Measurements from ENCODE around the gene ZNF44. TPM values are rescaled to one million over a fixed set of nuclear protein-coding genes. Genes with fewer than 3 reads are reported as not detected.

The ZNF44 gene
- total and polyA plus RNA-seq, 2 experiments from 2014 or later = 5.5 to 6.4 TPM

- Histone ChIP-seq H3K4me3 (no peak overlapping the region), H4K20me1 (ENCODE audit: insufficient read depth) (no peaks in the 10 kb centered on the region), H3K79me2 (ENCODE audit: insufficient read depth) (no peaks in the 10 kb centered on the region), H2AFZ (no peak overlapping the region), H3K9ac (no peak overlapping the region), H3K27me3 (replicated peaks; ENCODE audit: insufficient read depth) (no peaks in the 10 kb centered on the region), H3K27ac (no peak overlapping the region), H3F3A (ENCODE audit: insufficient read depth) (peaks cover 14% of the 10 kb centered on the region; the same call in 1 of the 2 replicates), H3K9me2 (ENCODE audit: insufficient read depth) (no peaks in the 10 kb centered on the region), H3K4me2 (ENCODE audit: unreplicated experiment) (no peak overlapping the region), H3K4me1 (ENCODE audit: insufficient read depth) (no peaks in the 10 kb centered on the region), H3K9me3 (ENCODE audit: low read depth) (peaks cover 10% of the 10 kb centered on the region), H3K36me3 (ENCODE audit: low read depth) (peaks cover 67% of the 10 kb centered on the region)
- TF ChIP-seq EZH2 (IDR thresholded peaks at IDR 0.05; ENCODE audit: insufficient read depth, poor library complexity, severe bottlenecking) = no peak
- no peak for TF ChIP-seq EZH2phosphoT487 (IDR thresholded peaks at IDR 0.05; ENCODE audit: insufficient read depth, low read depth)
- 65 to 80% methylated on average over 2 of the region's 2 CpGs for WGBS, 2 experiments (ENCODE audit: low coverage in 1 of 2, low lambda C conversion rate in 2 of 2, missing lambda C conversion rate in 2 of 2)
- in situ Hi-C loops (cut with MboI) = no loop called here
- no peak for DNase-seq
Observed at GRCh38 chr19:12244370-12244769, 50.3 kb downstream of the ZNF44 start.

- TF ChIP-seq EZH2phosphoT487 (IDR thresholded peaks at IDR 0.05; ENCODE audit: insufficient read depth, low read depth) (no peak), EZH2 (IDR thresholded peaks at IDR 0.05; ENCODE audit: insufficient read depth, poor library complexity, severe bottlenecking) (no peak)
- Histone ChIP-seq H3K4me3 (no peak overlapping the region), H4K20me1 (ENCODE audit: insufficient read depth) (no peaks in the 10 kb centered on the region), H3K36me3 (ENCODE audit: low read depth) (peaks cover 17% of the 10 kb centered on the region; the same call in 1 of the 2 replicates), H3K4me1 (ENCODE audit: insufficient read depth) (no peaks in the 10 kb centered on the region), H3K9ac (no peak overlapping the region), H3K9me3 (ENCODE audit: low read depth) (no peaks in the 10 kb centered on the region), H3K27me3 (replicated peaks; ENCODE audit: insufficient read depth) (no peaks in the 10 kb centered on the region), H2AFZ (no peak overlapping the region), H3K27ac (no peak overlapping the region), H3F3A (ENCODE audit: insufficient read depth) (no peaks in the 10 kb centered on the region), H3K9me2 (ENCODE audit: insufficient read depth) (no peaks in the 10 kb centered on the region), H3K4me2 (ENCODE audit: unreplicated experiment) (no peak overlapping the region), H3K79me2 (ENCODE audit: insufficient read depth) (no peaks in the 10 kb centered on the region)
- in situ Hi-C loops (cut with MboI) = no loop called here
- 91 to 92% methylated on average over 26 to 35 of the region's 37 CpGs for whole genome bisulfite sequencing, 2 experiments (ENCODE audit: low coverage in 1 of 2, low lambda C conversion rate in 2 of 2, missing lambda C conversion rate in 2 of 2)
- no peak for DNase-seq
Observed at GRCh38 chr19:12237143-12237839, 57.4 kb downstream of the ZNF44 start.

- no peak overlapping the region for H3K4me3 ChIP-seq
- H3K27me3 ChIP-seq (replicated peaks; ENCODE audit: insufficient read depth) = no peaks in the 10 kb centered on the region
- in situ Hi-C loops (cut with MboI) = no loop called here
- H2AFZ ChIP-seq = no peak overlapping the region
- H3K27ac ChIP-seq = no peak overlapping the region
- H4K20me1 ChIP-seq (ENCODE audit: insufficient read depth) = no peaks in the 10 kb centered on the region
- TF ChIP-seq EZH2phosphoT487 (IDR thresholded peaks at IDR 0.05; ENCODE audit: insufficient read depth, low read depth) = no peak
- no peak for TF ChIP-seq EZH2 (IDR thresholded peaks at IDR 0.05; ENCODE audit: insufficient read depth, poor library complexity, severe bottlenecking)
- no peaks in the 10 kb centered on the region for H3K9me3 ChIP-seq (ENCODE audit: low read depth)
- H3K79me2 ChIP-seq (ENCODE audit: insufficient read depth) = no peaks in the 10 kb centered on the region
- no peak for DNase-seq
- H3K4me2 ChIP-seq (ENCODE audit: unreplicated experiment) = no peak overlapping the region
- H3K36me3 ChIP-seq (ENCODE audit: low read depth) = peaks cover 18% of the 10 kb centered on the region; the same call in 1 of the 2 replicates
- WGBS, 2 experiments (ENCODE audit: low coverage in 1 of 2, low lambda C conversion rate in 2 of 2, missing lambda C conversion rate in 2 of 2) = 86 to 92% methylated on average over 3 of the region's 3 CpGs
- no peak overlapping the region for H3K9ac ChIP-seq
- no peaks in the 10 kb centered on the region for H3K4me1 ChIP-seq (ENCODE audit: insufficient read depth)
- H3K9me2 ChIP-seq (ENCODE audit: insufficient read depth) = no peaks in the 10 kb centered on the region
- no peaks in the 10 kb centered on the region for H3F3A ChIP-seq (ENCODE audit: insufficient read depth)
Observed at GRCh38 chr19:12232961-12233360, 61.7 kb downstream of the ZNF44 start.

GRCh38 chr19:12230751-12231733, 63.6 kb downstream of the ZNF44 start:
- DNase-seq = peak; percentile 2
- Histone ChIP-seq H3K36me3 (ENCODE audit: low read depth) (peaks cover 21% of the 10 kb centered on the region; the same call in 1 of the 2 replicates), H4K20me1 (ENCODE audit: insufficient read depth) (no peaks in the 10 kb centered on the region), H3K4me1 (ENCODE audit: insufficient read depth) (no peaks in the 10 kb centered on the region), H3K4me3 (no peak overlapping the region), H3K27ac (no peak overlapping the region), H3F3A (ENCODE audit: insufficient read depth) (no peaks in the 10 kb centered on the region), H3K9me2 (ENCODE audit: insufficient read depth) (no peaks in the 10 kb centered on the region), H3K4me2 (ENCODE audit: unreplicated experiment) (no peak overlapping the region), H3K79me2 (ENCODE audit: insufficient read depth) (no peaks in the 10 kb centered on the region), H2AFZ (no peak overlapping the region), H3K9me3 (ENCODE audit: low read depth) (no peaks in the 10 kb centered on the region), H3K9ac (no peak overlapping the region), H3K27me3 (replicated peaks; ENCODE audit: insufficient read depth) (no peaks in the 10 kb centered on the region)
- in situ Hi-C loops (cut with MboI) = no loop called here
- WGBS, 2 experiments (ENCODE audit: low coverage in 1 of 2, low lambda C conversion rate in 2 of 2, missing lambda C conversion rate in 2 of 2) = 69 to 77% methylated on average over 6 of the region's 6 CpGs
- TF ChIP-seq EZH2phosphoT487 (IDR thresholded peaks at IDR 0.05; ENCODE audit: insufficient read depth, low read depth) (no peak), EZH2 (IDR thresholded peaks at IDR 0.05; ENCODE audit: insufficient read depth, poor library complexity, severe bottlenecking) (no peak)

Measured in GM23248 (cell line).